SK-N-MC (cell line): ENCODE results near the gene HK2.

Source experiments
- EZH2 ChIP-seq: fragments of 200-600 bp; sonication (generic); IDR thresholded peaks from one replicate; pipeline ENCODE4 v1.6.1; 2017; ENCODE audit warnings: antibody characterized with exemption
- FOXP2 ChIP-seq: optimal IDR thresholded peaks from 2 replicates; pipeline ENCODE3; 2011; ENCODE audit warnings: mild to moderate bottlenecking, moderate library complexity; ENCODE audit not compliant: insufficient read depth; ENCODE audit errors: extremely low read length, control extremely low read depth
- POLR2AphosphoS5 ChIP-seq: IDR thresholded peaks from 2 replicates; pipeline ENCODE4 v1.6.1; 2012; ENCODE audit warnings: mild to moderate bottlenecking, low read depth, low read length, borderline replicate concordance

GRCh38 chr2:74819702-74820101 lies 14.2 kb upstream of the HK2 start:
- TF ChIP-seq EZH2 (no peak), POLR2AphosphoS5 (no peak), FOXP2 (no peak)
